ENCODE data around the gene S1PR5.

The S1PR5 gene

GRCh38 chr19:10516671-10517286, 468 bp downstream of the S1PR5 start:
- in situ Hi-C loops (cut with HindIII; ENCODE audit: low sequenced_read_pairs) = no loop called here

GRCh38 chr19:10516064-10516385, 1.2 kb downstream of the S1PR5 start:
- in situ Hi-C loops (cut with HindIII; ENCODE audit: low sequenced_read_pairs) = no loop called here

DNA sequence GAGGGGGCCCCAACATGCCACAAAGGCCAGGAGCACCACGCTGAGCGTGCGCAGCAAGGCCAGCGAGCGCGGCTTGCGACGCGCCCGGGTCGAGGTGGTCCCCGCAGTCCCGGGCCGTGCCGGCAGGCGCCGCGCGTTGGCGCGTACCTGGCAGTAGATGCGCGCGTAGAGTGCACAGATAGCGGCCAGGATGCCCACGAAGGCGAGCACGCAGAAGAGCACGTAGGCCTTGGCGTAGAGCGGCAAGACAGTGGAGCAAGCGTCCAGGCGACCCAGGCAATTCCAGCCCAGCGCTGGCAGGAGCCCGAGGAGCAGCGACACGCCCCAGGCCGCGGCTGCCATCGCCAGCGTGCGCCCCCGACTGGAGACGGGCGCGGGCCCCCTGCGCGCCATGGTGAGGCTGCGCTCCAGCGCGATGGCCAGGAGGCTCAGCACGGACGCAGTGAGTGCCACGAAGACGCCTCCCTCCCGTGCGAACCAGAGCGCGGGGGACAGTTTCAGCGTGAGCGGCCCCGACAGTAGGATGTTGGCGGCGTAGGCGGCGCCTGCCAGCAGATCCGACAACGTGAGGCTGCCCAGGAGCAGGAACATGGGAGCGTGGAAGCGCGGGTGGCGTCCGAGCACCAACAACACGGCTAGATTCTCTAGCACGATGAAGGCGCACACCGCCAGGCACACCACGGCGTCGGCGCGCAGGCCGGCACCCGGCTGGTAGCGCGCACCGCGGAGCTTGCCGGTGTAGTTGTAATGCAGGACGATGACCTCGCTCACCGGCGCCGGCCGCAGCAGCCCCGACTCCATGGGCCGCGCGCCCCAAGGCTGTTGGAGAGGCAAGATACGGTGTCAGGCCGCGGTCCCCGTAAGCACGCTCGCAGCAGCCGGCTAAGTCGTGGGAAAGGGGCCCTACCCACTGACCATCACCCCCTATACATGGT, 2.8 kb downstream of the S1PR5 start:
- in situ Hi-C loops (cut with HindIII; ENCODE audit: low sequenced_read_pairs) = loop anchor here (5.0 kb wide), 3 partner anchors 43 to 133 kb away; no protein-coding TSS in a partner anchor

GRCh38 chr19:10513223-10513622, 4.0 kb downstream of the S1PR5 start:
- in situ Hi-C loops (cut with HindIII; ENCODE audit: low sequenced_read_pairs) = loop anchor here (5.0 kb wide), 3 partner anchors 44 to 134 kb away; no protein-coding TSS in a partner anchor

DNA sequence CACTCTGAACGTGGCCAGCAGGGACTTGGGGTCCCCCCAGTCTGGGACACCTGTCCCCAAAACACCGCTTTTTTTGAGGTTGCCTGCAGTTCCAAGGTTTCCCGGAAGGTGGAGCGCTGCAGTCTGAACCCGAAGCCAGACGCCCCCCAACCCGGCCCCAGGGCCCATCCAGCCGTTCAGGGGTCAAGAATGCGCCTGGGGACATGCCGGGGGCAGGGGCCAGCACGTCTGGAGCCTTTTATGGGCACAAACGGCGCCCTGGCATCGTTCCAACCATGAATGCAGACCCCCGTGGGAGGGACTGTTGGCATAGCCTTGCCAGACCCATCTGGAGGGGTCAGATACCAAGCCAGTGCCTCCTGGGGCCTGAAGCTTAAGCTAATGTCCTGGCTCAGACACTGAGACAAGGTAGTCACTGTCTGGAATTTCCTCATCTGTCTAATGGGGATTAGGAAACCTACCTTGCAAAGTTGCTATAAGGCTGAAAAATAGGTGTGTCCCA, 6.9 kb downstream of the S1PR5 start:
- in situ Hi-C loops (cut with HindIII; ENCODE audit: low sequenced_read_pairs) = loop anchor here (5.0 kb wide), 3 partner anchors 47 to 137 kb away; no protein-coding TSS in a partner anchor

DNA sequence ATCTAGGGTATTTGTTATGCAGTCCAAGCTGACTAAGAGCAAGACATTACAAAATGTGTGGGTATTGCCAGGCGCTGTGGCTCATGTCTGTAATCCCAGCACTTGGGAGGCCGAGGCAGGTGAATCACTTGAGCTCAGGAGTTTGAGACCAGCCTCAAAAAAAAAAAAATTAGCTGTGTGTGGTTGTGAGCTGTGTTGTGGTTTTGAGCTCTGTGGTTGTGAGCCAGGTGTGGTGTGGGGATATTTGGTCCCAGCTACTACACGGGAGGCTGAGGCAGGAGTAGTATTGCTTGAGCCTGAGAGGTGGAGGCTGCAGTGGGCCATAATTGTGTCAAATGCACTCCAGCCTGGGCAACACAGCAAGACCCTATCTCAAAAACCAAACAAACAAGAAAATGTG, 8.5 kb downstream of the S1PR5 start:
- in situ Hi-C loops (cut with HindIII; ENCODE audit: low sequenced_read_pairs) = no loop called here

DNA sequence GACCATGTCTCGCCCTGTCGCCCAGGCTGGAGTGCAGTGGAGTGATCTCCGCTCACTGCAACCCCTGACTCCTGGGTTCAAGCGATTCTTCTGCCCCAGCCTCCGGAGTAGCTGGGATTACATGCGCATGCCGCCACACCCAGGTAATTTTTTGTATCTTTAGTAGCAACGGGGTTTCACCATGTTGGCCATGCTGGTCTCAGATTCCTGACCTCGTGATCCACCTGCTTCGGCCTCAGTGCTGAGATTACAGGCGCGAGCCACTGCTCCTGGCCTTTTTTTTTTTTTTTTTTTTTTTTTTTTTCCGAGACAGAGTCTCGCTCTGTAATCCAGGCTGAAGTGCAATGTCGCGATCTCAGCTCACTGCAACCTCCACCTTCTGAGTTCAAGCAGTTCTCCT, 9.2 kb downstream of the S1PR5 start:
- in situ Hi-C loops (cut with HindIII; ENCODE audit: low sequenced_read_pairs) = no loop called here

DNA sequence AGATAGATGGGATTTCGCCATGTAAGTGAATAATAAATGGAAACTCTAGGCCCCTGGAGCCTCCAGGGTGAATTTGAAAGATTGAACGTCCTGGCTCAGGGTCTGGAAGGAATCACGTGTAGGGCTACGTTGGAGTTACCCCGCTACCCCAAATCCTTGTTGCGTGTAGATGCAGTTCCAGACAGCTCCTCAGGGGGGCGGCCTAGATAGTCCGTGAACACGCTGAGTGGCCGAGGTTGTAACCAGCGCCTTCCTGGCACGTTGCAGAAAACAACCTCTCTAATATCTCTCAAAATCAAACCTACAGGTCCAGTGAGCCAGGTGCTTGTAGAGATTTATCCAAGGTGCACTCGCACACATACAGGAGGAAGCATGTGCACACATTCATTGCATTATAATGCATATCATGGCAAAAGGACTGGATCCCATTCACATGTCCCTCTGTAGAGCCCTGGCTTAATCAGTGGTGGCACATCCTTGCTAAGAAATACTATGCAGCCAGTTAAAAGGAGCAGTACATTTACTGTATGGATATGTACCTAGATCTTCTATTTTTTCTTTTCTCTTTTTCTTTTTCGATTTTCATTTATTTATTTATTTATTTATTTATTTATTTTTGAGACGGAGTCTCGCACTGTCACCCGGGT, 11.5 kb downstream of the S1PR5 start:
- in situ Hi-C loops (cut with HindIII; ENCODE audit: low sequenced_read_pairs) = no loop called here

DNA sequence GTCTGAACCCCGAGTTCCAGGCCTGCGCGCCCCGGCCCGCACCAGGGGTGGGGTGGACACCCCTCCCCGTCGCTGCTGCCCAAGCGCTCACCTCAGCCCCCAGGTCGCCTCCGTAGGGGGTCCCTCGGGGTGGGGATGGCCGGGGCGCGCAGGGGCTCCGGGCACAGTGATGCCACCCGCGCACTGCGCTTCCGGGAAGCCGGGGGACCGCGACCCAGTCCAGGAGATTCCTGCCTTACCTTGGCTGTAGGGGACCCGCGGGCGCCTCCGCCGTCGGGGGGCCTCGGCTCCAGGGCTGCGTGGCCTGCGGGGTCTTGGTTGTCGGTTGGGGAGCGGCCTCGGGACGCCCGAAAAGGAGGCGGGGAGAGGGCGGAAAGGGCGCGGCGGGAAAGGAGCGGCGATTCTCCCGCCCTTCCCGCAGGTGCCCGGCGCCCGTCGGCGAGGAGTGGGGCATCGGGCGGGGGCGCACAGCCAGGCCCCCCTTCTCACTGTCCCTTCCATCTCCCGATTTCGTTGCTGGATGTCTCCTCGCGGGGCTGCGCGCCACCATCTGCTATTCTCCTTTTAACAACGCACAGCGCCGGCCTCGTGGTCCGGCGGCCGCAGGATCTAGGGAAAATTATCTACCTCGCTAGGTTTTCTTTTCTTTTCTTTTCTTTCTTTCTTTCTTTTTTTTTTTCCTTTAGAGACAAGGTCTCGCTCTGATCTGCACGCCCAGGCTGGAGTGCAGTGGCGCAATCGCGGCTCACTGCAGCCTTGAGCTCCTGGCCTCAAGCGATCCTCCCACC, 14.1 kb downstream of the S1PR5 start, which contains the start of gene KEAP1:
KEAP1 (minus strand) TSS at position 355 of the 788 bp plus-strand sequence. CDS start 3,323 bp downstream, outside the sequence.
- in situ Hi-C loops (cut with HindIII; ENCODE audit: low sequenced_read_pairs) = no loop called here

DNA sequence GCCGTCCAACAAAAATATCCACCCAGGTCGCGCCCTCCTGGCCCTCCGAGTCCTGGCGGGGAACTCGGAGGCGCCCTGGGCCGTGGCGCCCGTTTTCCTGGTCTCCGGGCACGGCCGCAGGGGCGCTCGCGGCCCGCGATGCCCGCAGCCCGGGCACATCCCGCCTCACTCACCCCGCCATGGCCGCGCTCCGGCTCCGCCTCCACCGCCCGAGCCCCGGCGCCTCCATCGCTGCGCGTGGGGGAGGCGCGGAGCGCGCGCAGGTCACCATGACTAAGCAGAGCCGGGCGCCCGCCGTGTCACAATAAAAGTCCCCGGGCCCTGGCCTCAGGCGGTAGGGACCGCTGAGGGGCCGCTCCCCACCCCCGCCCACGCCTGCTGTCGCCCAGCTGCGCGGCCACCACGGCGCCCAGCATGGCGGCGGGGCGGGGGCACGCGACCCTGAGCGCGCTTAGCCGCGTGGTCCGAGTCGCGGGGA, 14.7 kb downstream of the S1PR5 start:
- in situ Hi-C loops (cut with HindIII; ENCODE audit: low sequenced_read_pairs) = no loop called here

GRCh38 chr19:10501971-10502523, 15.2 kb downstream of the S1PR5 start:
- in situ Hi-C loops (cut with HindIII; ENCODE audit: low sequenced_read_pairs) = no loop called here

DNA sequence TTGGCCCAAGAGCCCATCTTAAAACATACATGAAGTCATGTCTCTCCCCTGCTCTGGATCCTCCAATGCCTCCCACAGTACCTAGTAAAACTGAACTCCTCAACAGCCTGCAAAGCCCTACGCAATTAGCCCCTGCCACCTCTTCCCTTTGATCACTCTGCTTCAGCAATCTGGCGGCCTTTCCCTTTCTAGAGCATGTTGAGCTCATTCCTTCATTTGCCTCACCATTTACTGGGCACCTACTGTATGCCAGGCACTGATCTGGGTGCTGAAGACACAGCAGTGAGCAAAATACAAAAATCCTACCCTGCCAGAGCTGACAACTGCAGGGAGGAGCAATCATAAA, 17.0 kb downstream of the S1PR5 start:
- in situ Hi-C loops (cut with HindIII; ENCODE audit: low sequenced_read_pairs) = no loop called here

DNA sequence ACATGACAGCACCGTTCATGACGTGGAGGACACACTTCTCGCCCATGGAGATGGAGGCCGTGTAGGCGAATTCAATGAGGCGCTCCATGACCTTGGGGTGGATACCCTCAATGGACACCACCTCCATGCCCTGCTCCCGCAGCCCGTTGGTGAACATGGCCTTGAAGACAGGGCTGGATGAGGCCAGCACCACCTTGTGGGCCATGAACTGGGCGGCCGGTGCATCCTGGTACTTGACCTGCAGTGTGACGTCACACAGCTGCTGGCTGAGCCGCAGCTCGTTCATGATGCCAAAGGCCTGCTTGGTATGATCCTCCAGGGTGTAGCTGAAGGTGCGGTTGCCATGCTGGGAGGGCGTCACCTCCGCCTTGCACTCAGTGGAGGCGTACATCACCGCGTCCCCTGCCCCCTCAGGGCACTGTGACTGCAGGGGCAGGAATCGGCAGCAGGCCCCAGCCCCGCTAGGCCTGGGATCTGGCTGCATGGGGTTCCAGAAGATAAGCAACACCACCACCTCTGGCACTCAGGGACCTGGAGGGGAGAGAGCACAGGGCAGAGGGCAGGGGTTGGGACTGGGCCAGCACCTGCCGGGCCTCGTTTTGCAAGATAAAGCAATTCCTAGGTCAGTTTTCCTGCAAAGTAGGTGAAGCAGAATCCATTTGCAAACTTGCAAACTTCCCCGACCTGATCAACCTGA, 17.5 kb downstream of the S1PR5 start:
- in situ Hi-C loops (cut with HindIII; ENCODE audit: low sequenced_read_pairs) = no loop called here

DNA sequence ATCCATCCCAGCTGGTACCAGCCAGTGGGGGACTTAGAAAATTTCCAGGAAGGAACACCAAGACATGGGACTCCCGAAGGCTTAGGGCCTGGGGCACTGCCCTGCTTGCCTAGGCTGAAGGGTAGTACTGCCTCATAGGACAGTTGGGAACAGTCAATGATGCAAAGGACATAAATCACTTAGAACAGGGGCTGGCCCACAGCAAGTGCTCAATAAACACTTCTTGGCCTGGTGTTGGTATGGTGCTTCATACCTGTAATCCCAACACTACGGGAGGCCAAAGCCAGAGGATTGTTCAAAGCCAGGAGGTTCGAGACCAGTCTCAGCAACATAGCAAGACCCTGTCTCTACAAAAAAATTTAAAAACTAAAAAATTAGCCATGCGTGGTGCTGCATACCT, 19.9 kb downstream of the S1PR5 start:
- in situ Hi-C loops (cut with HindIII; ENCODE audit: low sequenced_read_pairs) = no loop called here

DNA sequence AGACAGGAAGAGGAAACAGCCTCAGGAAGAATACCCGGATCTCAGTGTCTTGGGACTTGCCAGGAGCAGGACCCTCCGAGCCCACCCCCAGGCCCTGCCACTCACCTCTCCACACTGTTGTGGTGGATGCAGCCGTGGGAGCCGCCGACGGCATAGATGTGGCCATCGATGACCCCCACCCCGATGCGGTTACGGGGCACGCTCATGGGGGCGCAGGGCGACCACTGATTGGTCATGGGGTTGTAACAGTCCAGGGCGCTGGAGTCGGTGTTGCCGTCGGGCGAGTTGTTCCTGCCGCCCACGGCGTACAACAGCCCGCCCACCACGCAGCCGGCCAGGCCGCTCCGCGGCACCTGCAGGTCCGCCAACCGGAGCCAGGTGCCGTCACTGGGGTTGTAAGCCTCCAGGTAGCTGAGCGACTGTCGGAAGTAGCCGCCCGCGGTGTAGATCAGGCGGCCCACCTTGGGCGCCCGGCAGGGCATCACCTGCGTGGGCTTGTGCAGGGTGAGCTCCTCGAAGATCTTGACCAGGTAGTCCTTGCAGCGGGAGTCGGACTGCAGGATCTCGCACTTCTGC, 25.7 kb downstream of the S1PR5 start:
- in situ Hi-C loops (cut with HindIII; ENCODE audit: low sequenced_read_pairs) = no loop called here

GRCh38 chr19:10486551-10486950, 30.7 kb downstream of the S1PR5 start:
- in situ Hi-C loops (cut with HindIII; ENCODE audit: low sequenced_read_pairs) = no loop called here

GRCh38 chr19:10478903-10479384, 38.3 kb downstream of the S1PR5 start:
- in situ Hi-C loops (cut with HindIII; ENCODE audit: low sequenced_read_pairs) = no loop called here

DNA sequence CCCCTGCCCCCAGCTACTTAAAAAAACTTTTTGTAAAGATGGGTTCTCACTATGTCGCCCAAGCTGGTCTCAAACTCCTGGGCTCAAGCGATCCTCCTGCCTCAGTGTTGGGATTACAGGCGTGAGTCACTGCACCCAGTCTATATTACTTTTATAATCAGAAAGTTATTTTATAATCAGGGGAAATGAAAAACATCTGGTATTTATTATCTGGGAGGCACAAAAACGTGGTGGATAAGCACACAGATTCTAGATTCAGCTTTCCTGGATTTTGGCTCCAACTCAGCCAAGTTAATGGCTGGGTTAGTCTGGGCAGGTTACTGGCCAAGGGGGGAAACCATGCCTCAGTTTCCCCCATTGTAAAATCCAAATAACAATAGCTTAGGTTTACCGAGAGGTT, 38.8 kb downstream of the S1PR5 start:
- in situ Hi-C loops (cut with HindIII; ENCODE audit: low sequenced_read_pairs) = no loop called here

DNA sequence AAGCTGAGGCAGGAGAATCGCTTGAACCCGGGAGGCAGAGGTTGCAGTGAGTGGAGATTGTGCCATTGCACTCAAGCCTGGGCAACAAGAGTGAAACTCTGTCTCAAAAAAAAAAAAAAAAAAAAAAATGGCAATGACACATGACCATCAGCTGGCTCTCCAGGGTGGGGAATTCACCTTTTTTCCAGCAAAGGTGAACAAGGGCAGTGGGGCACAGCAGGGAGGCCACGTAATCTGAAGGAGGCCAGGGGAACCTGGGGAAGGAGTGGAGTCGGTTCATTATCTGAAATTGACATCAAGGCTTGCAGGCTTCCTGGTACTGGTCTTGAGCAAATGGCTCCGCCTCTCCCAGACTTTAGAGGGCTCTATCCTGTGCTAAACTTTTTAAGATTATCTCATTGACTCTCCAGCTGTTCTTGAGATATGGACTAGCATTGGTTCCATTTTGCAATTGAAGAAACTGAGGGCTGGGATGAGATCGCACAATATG, 42.2 kb downstream of the S1PR5 start:
- in situ Hi-C loops (cut with HindIII; ENCODE audit: low sequenced_read_pairs) = no loop called here

All from endothelial cell of hepatic sinusoid (primary cell).